D341Med (cell line): ENCODE results near the gene UROD.
"Not testable (repeated sequence)": the region's sequence is repeated elsewhere in the genome, so short reads cannot be mapped to it uniquely, and the experiment has no call there.

Source experiments
- DNase-seq: peaks from one replicate; pipeline ENCODE4 v3.0.0; 2012; ENCODE audit warnings: low spot score

Gene UROD

DNA sequence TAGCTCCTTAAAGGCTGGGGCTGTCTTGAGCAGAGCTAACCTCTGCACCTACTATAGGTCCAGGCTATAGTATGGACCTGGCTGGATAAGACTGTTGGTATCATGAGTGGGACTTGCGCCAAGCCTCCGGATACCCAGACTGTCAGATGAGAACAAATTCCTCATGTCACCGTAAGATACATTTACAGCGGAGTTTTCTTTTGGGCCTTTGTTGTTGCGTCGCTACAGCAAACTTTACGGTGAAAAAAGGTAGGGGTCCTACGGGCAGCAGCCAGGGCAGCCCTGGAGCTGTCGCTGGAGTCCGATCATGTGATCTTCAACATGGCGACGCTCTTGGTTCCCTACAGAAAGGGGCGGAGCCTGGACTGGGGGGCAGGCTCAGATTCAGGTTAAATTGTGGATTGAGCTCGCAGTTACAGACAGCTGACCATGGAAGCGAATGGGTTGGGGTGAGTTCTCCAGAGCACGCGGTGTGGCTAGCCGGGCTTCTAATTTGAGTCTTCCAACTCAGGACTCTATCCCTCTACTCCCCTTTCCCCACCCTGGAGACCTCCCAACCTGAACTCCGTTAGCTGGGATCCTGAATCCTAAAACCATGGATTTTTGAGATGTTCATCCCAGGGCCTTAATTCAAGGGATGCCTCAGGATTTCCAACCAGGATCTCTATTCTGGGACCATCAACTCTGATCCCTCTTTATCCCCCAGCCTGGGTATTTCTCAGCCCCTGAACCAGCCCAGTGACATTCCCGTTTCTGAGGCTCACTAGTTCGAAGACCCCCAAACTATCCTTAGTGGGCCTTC is at the start of gene UROD:
Gene UROD, plus strand, starts transcription at position 418 of the 802 bp plus-strand sequence. Its CDS starts 12 bp downstream, at position 430.
- peak; percentile 91 for DNase-seq

DNA sequence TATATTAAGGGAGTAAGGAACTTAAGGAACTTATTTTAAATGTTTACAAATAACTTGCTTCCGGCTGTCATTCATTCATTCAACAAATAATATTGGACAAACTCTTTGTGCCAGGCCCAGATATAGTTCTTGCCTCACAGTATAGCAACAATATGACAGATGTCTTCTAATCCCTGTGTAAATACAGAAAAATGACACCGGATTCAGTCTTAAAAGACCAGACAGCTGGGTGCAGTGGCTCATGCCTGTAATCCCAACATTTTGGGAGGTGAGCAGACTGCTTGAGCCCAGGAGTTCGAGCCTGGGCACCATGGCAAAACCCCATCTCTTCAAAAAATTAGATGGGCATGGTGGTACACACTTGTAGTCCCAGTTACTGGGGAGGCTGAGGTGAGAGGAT is 49.3 kb upstream of the UROD start:
- peak; percentile 45 for DNase-seq

DNA sequence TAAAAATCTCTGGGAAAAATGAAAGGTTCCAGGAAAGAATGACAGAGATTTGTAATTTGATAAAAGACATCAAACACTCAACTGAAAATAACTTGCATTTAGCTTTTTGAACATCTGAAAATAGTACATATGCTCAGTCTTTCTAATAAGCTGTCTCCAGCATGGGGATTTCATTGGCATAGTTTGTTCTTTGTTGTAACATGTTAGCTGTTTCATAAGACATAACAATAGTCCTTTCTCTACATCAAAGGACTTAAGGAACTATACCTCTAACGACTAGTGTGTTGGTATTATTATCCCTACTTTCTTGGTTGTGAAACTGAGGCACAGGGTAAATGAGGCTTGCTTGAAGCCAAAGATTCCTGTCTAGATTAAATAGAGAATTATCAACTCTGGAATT is 47.7 kb upstream of the UROD start:
- DNase-seq = no peak

GRCh38 chr1:44970317-44970716 is 41.7 kb upstream of the UROD start:
- no peak for DNase-seq

- DNase-seq = no peak
These were observed 38.4 kb upstream of the UROD start for GRCh38 chr1:44973645-44974044.

GRCh38 chr1:44976252-44976651 is 35.8 kb upstream of the UROD start:
- no peak for DNase-seq

- DNase-seq = not testable (repeated sequence)
These were observed 34.7 kb upstream of the UROD start for GRCh38 chr1:44977372-44977771.

GRCh38 chr1:44985747-44986359 is 26.2 kb upstream of the UROD start:
- DNase-seq = no peak

GRCh38 chr1:44988531-44989156 is 23.4 kb upstream of the UROD start:
- DNase-seq = no peak

- no peak for DNase-seq
These were observed 17.6 kb upstream of the UROD start for GRCh38 chr1:44994309-44994898.

- no peak for DNase-seq
These were observed 16.4 kb upstream of the UROD start for GRCh38 chr1:44995467-44996238.

- DNase-seq = peak; percentile 58
These were observed 12.8 kb upstream of the UROD start for GRCh38 chr1:44999232-44999631.

GRCh38 chr1:45001011-45001481 is 11.0 kb upstream of the UROD start:
- no peak for DNase-seq

GRCh38 chr1:45001576-45001975 is 10.5 kb upstream of the UROD start:
- not testable (repeated sequence) for DNase-seq

DNA sequence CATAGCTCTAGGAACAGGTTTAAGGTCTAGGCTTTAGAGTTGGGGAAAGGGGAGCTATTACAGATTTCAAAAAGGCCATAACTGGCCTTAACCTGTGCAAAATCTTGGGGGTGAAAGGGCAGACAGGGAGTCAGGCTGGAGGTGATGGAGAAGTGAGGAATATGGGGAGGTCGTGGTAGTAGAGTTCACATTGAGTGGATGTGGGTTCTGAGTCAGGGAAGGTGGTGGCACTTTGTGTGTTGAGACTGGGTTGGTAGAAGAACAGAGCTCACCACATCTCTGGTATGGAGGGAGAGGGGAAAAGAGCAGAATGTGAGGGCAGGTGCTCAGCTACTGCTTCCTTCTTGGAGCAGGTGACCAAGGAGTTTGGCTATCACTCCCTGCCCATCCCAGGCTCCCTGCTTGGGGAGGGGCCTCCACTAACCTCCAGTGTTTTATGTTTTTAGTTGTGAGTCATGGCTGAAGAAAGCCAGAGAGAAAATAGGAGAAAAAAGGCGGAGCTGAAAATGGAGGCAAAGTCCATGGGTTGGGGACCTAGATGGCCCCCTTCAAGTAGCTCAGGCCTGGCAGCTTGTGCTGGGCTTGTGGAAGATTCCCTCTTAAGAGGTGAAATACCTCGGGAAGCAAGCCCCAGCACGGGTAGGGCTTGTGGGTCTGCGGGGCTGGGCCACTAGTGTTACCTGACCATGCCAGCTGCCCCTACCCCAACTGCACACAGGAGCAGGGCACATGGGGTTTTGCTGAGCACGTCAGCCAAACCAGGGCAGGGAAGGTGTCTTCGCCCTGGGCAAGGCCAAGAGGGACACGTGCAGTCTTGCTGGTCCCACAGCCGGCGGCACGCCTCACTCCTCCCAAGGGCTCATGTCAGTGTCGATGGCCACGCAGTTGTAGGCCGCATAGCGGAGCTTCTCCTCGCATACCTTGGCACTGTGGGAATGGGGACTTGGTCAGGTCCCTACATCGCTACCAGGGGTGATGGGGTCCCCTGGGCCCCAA is 9.1 kb upstream of the UROD start:
- no peak for DNase-seq

DNA sequence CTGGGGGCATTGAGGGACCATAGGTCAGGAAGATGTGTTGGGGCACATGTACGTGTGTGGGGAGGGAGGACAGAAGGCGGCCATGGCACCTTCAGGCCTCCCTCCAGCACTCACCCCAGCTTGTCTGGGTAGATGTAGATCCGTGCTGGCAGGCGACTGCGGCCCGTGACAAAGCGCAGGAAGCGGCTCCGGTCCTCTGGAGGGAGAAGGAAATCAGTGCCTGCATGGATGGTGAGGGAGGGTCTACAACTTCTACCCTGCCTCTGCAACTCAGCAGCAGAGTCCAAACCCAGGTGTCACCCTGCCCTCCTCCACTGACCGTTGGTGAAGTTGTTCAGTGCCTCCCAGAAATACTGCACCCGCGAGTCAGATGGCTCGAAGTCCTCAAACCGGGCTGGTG is 8.3 kb upstream of the UROD start:
- DNase-seq = no peak

GRCh38 chr1:45004281-45004920 is 7.7 kb upstream of the UROD start:
- no peak for DNase-seq

DNA sequence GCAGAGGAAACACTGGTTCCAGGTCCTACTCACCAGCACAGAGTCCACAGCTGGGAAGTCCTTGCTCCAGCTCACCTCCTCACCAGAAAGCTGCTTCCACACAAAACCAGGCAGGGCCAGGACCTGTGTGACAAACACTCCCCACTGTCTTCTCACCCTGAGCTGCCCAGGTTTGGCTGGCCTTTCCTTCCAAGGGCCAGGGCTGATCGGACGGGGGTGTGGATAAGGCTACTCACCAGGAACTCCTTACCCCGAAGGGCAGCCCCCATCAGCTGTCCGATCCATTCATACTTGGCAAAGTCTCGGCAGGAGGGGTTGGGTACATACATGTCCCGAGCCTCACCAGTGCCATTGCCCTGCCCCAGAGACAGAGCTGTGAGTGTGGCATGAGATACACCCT is 6.3 kb upstream of the UROD start:
- DNase-seq = no peak

GRCh38 chr1:45007311-45007710 is 4.7 kb upstream of the UROD start:
- DNase-seq = no peak

DNA sequence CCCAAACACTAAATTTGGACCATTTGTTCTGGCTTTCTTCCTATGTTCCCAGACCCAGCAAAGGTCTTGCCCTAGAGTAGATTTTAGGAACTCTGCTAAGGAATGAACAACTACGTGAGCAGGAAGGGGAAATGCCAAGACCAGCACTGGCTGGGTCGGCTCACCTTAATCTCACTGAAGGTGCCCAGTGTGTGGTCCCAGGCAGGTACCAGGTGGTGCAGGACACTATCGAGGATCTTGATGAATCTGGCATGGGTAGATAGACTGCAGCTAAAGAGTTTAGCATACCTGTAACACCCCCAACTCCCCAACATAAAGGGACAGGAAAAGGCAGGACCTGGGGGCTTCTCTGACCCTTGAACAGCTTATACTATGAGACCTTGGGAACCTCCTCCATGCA is 4.0 kb upstream of the UROD start:
- no peak for DNase-seq
